MCF 10A (cell line): ENCODE results near the gene SUMO2. TPM values are rescaled to one million over a fixed set of nuclear protein-coding genes. Genes with fewer than 3 reads are reported as not detected.

Experiments
- BruUV-seq: library from RNA; stranded (reverse); fragments of 400-500 nt; replicated peaks from 2 replicates; lab custom pipeline; 2021; lab: Mats Ljungman, UMichigan
- CTCF ChIA-PET: fragments of 300-600 bp; sonication (Branson Sonifier 250); formaldehyde crosslinking; extraction: SDS; loops from one replicate; lab custom pipeline; 2021; ENCODE audit warnings: antibody characterized with exemption, inconsistent platforms; lab: Yijun Ruan, JAX
- POLR2A ChIA-PET: fragments of 300-600, 350-650 bp; sonication (Branson Sonifier 250); formaldehyde crosslinking; extraction: SDS; loops from one replicate; lab custom pipeline; 2020; ENCODE audit warnings: antibody characterized with exemption, inconsistent platforms; lab: Yijun Ruan, JAX
- DNase-seq: peaks from one replicate; pipeline ENCODE4 v3.0.0-alpha.2; 2018; ENCODE audit not compliant: unreplicated experiment
- H3K27ac Mint-ChIP-seq: one replicate; pipeline ENCODE4 v1.8.0; 2022; ENCODE audit warnings: mild to moderate bottlenecking, low read depth, mixed read lengths; ENCODE audit not compliant: unreplicated experiment
- H3K27me3 Mint-ChIP-seq: one replicate; pipeline ENCODE4 v1.8.0; 2022; ENCODE audit warnings: mixed read lengths; ENCODE audit not compliant: insufficient read depth, unreplicated experiment
- H3K36me3 Mint-ChIP-seq: one replicate; pipeline ENCODE4 v1.8.0; 2022; ENCODE audit warnings: mild to moderate bottlenecking, moderate library complexity, mixed read lengths; ENCODE audit not compliant: insufficient read depth, unreplicated experiment
- H3K4me1 Mint-ChIP-seq: one replicate; pipeline ENCODE4 v1.8.0; 2022; ENCODE audit warnings: mixed read lengths; ENCODE audit not compliant: insufficient read depth, unreplicated experiment
- H3K4me3 Mint-ChIP-seq: one replicate; pipeline ENCODE4 v1.8.0; 2022; ENCODE audit warnings: mild to moderate bottlenecking, moderate library complexity, mixed read lengths; ENCODE audit not compliant: unreplicated experiment
- H3K9me3 Mint-ChIP-seq: one replicate; pipeline ENCODE4 v1.8.0; 2022; ENCODE audit warnings: mixed read lengths; ENCODE audit not compliant: unreplicated experiment
- intact Hi-C: fragments of 100-400 bp; cut with micrococcal nuclease; formaldehyde crosslinking; loops from 2 replicates; pipeline ENCODE4 v1.14.1; 2022
- total RNA-seq: library from RNA; stranded (reverse); gene quantifications from 2 replicates; pipeline ENCODE4 v1.2.3, GENCODE V29; 2022
- TF ChIP-seq, protein P1 (sequence below): fragments of 200-600 bp; IDR thresholded peaks from one replicate; pipeline ENCODE4 v1.8.0; 2022; ENCODE audit warnings: antibody characterized with exemption, mild to moderate bottlenecking; ENCODE audit not compliant: unreplicated experiment

SUMO2 gene
- total RNA-seq, 1 experiment from 2014 or later: 186 TPM

DNA sequence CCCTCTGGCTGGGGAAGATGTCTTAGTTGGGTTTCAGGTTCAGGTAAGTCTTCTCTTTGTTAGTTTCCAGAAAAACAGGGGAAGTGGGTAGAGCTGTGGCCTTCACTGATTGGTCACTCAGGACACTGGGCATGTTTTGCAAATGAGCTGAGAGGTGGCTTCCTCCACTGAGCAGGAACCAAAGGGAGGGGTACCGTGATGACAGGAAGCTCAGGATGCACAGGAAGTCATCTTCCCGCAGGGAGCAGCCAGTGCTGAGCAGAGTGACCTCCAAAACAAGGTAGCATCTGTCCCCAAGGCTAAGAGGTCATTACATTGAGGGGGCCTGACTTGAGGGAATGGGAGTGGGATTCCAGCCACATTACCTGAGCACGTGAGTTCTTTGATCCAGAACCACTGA, 56.8 kb downstream of the SUMO2 start:
- ChIA-PET POLR2A (interaction anchor here (0.6 to 3.4 kb wide), 8 partner anchors 22 to 253 kb away, joined by 3 to 37 read pairs (median 3); partner anchors contain the start of gene JPT1), CTCF (interaction anchor here (0.6 to 4.1 kb wide), 4 partner anchors 12 to 80 kb away, joined by 3 to 61 read pairs (median 4); partner anchors contain the start of gene NUP85)
- TF ChIP-seq, protein P1, sequence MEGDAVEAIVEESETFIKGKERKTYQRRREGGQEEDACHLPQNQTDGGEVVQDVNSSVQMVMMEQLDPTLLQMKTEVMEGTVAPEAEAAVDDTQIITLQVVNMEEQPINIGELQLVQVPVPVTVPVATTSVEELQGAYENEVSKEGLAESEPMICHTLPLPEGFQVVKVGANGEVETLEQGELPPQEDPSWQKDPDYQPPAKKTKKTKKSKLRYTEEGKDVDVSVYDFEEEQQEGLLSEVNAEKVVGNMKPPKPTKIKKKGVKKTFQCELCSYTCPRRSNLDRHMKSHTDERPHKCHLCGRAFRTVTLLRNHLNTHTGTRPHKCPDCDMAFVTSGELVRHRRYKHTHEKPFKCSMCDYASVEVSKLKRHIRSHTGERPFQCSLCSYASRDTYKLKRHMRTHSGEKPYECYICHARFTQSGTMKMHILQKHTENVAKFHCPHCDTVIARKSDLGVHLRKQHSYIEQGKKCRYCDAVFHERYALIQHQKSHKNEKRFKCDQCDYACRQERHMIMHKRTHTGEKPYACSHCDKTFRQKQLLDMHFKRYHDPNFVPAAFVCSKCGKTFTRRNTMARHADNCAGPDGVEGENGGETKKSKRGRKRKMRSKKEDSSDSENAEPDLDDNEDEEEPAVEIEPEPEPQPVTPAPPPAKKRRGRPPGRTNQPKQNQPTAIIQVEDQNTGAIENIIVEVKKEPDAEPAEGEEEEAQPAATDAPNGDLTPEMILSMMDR: no peak
- DNase-seq: no peak
- peaks cover 19% of the 10 kb centered on the region for H3K36me3 Mint-ChIP-seq
- H3K27ac Mint-ChIP-seq: peak overlapping the region; percentile 95
- BruUV-seq: no TSS peak
- intact Hi-C loops: no loop called here
- no peaks in the 10 kb centered on the region for H3K9me3 Mint-ChIP-seq
- no peaks in the 10 kb centered on the region for H3K27me3 Mint-ChIP-seq
- H3K4me3 Mint-ChIP-seq: no peak overlapping the region
- H3K4me1 Mint-ChIP-seq: peaks cover 25% of the 10 kb centered on the region

DNA sequence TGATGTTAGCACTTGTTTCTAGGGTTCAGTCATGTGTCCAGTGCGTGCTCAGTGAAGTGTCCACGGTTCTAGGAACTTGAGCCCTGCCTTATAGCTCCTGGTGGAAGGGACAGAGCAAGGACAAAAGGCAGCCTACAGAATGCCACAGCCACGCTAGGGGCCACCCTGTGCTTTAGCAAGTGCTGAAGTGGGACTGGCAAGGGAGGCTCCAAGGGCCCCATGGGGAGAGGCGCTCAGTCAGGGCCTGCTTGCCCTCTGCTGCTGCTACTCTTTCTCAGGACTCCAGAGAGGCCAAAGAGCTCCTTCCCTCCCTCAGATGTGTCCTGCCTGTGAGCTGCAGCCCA, 58.0 kb downstream of the SUMO2 start:
- Mint-ChIP-seq H3K27me3 (no peaks in the 10 kb centered on the region), H3K9me3 (no peaks in the 10 kb centered on the region), H3K27ac (peak overlapping the region; percentile 95), H3K4me3 (peak overlapping the region; percentile 66), H3K36me3 (peaks cover 23% of the 10 kb centered on the region), H3K4me1 (peaks cover 18% of the 10 kb centered on the region)
- DNase-seq: no peak
- POLR2A ChIA-PET: interaction anchor here (0.8 to 3.4 kb wide), 28 partner anchors 10 to 166 kb away, joined by 3 to 37 read pairs (median 5); partner anchors contain the start of genes ARMC7, CDR2L, GGA3 and JPT1
- TF ChIP-seq, protein P1: no peak
- TSS peak; percentile 82 for BruUV-seq
- CTCF ChIA-PET: interaction anchor here (0.7 to 4.1 kb wide), 6 partner anchors 9 to 77 kb away, joined by 3 to 61 read pairs (median 4); no protein-coding TSS in a partner anchor
- intact Hi-C loops: no loop called here

DNA sequence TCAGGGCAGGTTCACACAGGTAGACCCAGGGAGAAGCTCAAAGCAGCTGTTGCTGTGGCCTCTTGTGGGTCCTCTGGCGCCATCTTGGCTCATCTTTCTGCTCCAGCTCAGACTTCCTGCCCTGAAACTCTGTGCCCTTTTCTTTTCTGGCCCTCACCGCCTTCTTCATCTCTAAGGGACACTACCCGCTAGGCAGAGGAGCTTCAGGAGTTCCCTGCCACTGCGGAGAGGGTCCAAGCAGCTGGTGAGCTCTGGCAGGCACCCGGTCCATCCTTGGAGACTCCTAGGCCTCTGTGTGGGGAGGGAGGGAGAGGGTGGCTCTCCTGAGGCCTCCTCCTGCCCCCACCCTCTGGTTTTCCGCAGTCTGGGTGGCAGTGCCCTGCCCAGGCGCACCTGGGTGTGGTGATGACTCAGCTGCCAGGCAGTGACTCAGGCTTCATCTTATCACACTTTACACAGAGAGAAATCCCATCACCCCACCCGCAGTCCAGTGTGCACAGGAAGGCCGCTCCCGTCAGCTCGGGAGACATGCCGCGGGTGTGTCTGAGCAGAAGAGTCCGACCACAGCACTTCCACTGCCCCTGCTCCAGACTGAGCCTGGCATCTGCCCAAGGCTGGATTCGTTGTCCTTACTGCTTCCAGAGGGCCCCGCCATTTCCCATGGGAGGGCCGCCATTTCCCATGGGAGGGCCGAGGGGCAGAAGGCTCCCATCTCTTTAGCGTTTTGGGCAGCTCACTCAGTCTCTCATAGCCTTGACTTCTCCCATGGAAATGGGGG, 58.5 kb downstream of the SUMO2 start:
- Mint-ChIP-seq H3K27ac (peak overlapping the region; percentile 95), H3K4me1 (peaks cover 18% of the 10 kb centered on the region), H3K27me3 (no peaks in the 10 kb centered on the region), H3K36me3 (peaks cover 24% of the 10 kb centered on the region), H3K9me3 (no peaks in the 10 kb centered on the region), H3K4me3 (peak overlapping the region; percentile 66)
- peak; percentile 98 for DNase-seq
- intact Hi-C loops: no loop called here
- BruUV-seq: no TSS peak
- ChIA-PET CTCF (interaction anchor here (0.6 to 4.1 kb wide), 10 partner anchors 10 to 287 kb away, joined by 3 to 61 read pairs (median 4); no protein-coding TSS in a partner anchor), POLR2A (interaction anchor here (0.6 to 3.4 kb wide), 34 partner anchors 8 to 166 kb away, joined by 3 to 37 read pairs (median 4); partner anchors contain the start of genes ARMC7, CDR2L, GGA3 and JPT1)
- TF ChIP-seq, protein P1: no peak

DNA sequence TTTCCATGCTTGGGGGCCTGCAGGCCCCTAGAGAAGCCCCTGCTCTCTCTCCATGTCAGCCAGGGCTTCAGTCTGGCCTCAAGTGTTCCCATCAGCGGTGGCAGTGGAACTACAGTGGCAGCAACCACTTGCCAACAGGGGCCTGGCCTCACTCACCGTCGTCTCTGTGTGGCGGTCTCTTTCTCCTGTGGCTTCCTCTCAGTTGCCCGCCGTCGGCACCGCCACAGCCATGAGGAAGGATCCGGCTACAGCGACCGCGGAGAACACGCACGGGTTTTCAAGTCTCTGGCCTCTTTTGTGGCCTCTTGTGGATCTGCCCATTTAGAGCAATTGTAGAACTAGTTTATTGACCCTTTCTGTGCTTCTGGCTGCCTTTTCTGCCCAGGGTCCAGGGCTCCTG, 64.5 kb downstream of the SUMO2 start:
- no TSS peak for BruUV-seq

More for the DNA sequence above, 64.5 kb downstream of the SUMO2 start:
- H3K27ac Mint-ChIP-seq: no peak overlapping the region
- ChIA-PET POLR2A (interaction anchor here (0.8 to 5.5 kb wide), 2 partner anchors 12 to 62 kb away, joined by 3 to 32 read pairs; partner anchors contain the start of gene NT5C), CTCF (interaction anchor here (5.1 to 9.5 kb wide), 3 partner anchors 12 to 83 kb away, joined by 93 to 136 read pairs (median 100); partner anchors contain the start of gene NT5C)
- no peak overlapping the region for H3K4me3 Mint-ChIP-seq
- no peak for DNase-seq
- TF ChIP-seq, protein P1: no peak
- intact Hi-C loops: no loop called here
- H3K9me3 Mint-ChIP-seq: no peaks in the 10 kb centered on the region
- H3K36me3 Mint-ChIP-seq: peaks cover 37% of the 10 kb centered on the region
- no peaks in the 10 kb centered on the region for H3K27me3 Mint-ChIP-seq
- H3K4me1 Mint-ChIP-seq: peaks cover 10% of the 10 kb centered on the region
